Endothelial cell (in vitro differentiated cells): ENCODE measurements around the gene KIF4A. TPM values are rescaled to one million over a fixed set of nuclear protein-coding genes. Genes with fewer than 3 reads are reported as not detected.

Experiments
- DNase-seq: peaks from one replicate; pipeline ENCODE4 v3.0.0; 2021; ENCODE audit warnings: low spot score
- H3K27ac Mint-ChIP-seq: one replicate; pipeline ENCODE4 v1.8.0; 2021; ENCODE audit warnings: mixed read lengths, inconsistent platforms; ENCODE audit not compliant: unreplicated experiment
- H3K27me3 Mint-ChIP-seq: one replicate; pipeline ENCODE4 v1.8.0; 2021; ENCODE audit warnings: mild to moderate bottlenecking, moderate library complexity, mixed read lengths, inconsistent platforms; ENCODE audit not compliant: unreplicated experiment
- H3K36me3 Mint-ChIP-seq: one replicate; pipeline ENCODE4 v1.8.0; 2021; ENCODE audit warnings: mild to moderate bottlenecking, low read depth, mixed read lengths, inconsistent platforms; ENCODE audit not compliant: unreplicated experiment
- H3K4me1 Mint-ChIP-seq: one replicate; pipeline ENCODE4 v1.8.0; 2021; ENCODE audit warnings: mild to moderate bottlenecking, mixed read lengths, inconsistent platforms; ENCODE audit not compliant: unreplicated experiment
- H3K4me3 Mint-ChIP-seq: one replicate; pipeline ENCODE4 v1.8.0; 2021; ENCODE audit warnings: mild to moderate bottlenecking, mixed read lengths, inconsistent platforms; ENCODE audit not compliant: unreplicated experiment
- H3K9me3 Mint-ChIP-seq: one replicate; pipeline ENCODE4 v1.8.0; 2021; ENCODE audit warnings: mixed read lengths, inconsistent platforms; ENCODE audit not compliant: unreplicated experiment
- total RNA-seq: library from RNA; stranded (reverse); fragmentation: NEBNext Ultra II Directional; extraction: Animal tissue kit (Norgen Biotek cat#: 25700); gene quantifications from one replicate; pipeline ENCODE4 v1.2.1, GENCODE V29; 2021; ENCODE audit not compliant: unreplicated experiment
- TF ChIP-seq, protein P1 (sequence below): fragments of 200-600 bp; sonication (generic); IDR thresholded peaks from one replicate; pipeline ENCODE4 v1.5.0; 2021; ENCODE audit warnings: antibody characterized with exemption; ENCODE audit not compliant: unreplicated experiment

The KIF4A gene
- total RNA-seq, 1 donor from 2014 or later: 7.6 TPM

- no peak for DNase-seq
- peaks cover 3% of the 10 kb centered on the region for H3K36me3 Mint-ChIP-seq
- H3K4me3 Mint-ChIP-seq: no peak overlapping the region
- H3K9me3 Mint-ChIP-seq: no peaks in the 10 kb centered on the region
- TF ChIP-seq, protein P1, sequence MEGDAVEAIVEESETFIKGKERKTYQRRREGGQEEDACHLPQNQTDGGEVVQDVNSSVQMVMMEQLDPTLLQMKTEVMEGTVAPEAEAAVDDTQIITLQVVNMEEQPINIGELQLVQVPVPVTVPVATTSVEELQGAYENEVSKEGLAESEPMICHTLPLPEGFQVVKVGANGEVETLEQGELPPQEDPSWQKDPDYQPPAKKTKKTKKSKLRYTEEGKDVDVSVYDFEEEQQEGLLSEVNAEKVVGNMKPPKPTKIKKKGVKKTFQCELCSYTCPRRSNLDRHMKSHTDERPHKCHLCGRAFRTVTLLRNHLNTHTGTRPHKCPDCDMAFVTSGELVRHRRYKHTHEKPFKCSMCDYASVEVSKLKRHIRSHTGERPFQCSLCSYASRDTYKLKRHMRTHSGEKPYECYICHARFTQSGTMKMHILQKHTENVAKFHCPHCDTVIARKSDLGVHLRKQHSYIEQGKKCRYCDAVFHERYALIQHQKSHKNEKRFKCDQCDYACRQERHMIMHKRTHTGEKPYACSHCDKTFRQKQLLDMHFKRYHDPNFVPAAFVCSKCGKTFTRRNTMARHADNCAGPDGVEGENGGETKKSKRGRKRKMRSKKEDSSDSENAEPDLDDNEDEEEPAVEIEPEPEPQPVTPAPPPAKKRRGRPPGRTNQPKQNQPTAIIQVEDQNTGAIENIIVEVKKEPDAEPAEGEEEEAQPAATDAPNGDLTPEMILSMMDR: no peak
- H3K4me1 Mint-ChIP-seq: peaks cover 15% of the 10 kb centered on the region
- H3K27me3 Mint-ChIP-seq: peaks cover 1% of the 10 kb centered on the region
- H3K27ac Mint-ChIP-seq: no peak overlapping the region
Measured at GRCh38 chrX:70254909-70255308, 35.0 kb upstream of the KIF4A start.

DNA sequence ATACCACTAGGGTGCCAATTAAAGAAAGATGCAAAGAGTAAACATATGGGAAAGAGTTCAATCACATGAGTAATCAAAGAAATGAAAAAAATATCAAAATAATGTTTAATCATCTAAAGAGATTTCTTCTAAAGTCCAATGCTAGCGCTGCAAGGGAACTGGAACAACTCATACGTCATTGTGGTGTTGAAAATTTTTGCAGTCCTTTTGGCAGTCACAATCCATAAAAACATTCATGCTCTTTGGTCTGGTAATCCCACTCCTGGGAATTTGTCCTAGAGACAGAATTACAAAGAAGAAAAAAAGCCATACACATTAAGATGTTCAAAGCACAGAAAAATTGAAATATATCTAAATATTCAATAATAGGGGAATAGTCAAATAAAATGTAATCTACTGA, 34.5 kb upstream of the KIF4A start:
- Mint-ChIP-seq H3K9me3 (no peaks in the 10 kb centered on the region), H3K4me1 (peaks cover 15% of the 10 kb centered on the region)

GRCh38 chrX:70257423-70258288, 32.2 kb upstream of the KIF4A start:
- H3K4me3 Mint-ChIP-seq: no peak overlapping the region
- no peak overlapping the region for H3K27ac Mint-ChIP-seq
- TF ChIP-seq, protein P1: no peak
- no peak for DNase-seq
- peaks cover 3% of the 10 kb centered on the region for H3K36me3 Mint-ChIP-seq
- peaks cover 1% of the 10 kb centered on the region for H3K27me3 Mint-ChIP-seq
- H3K9me3 Mint-ChIP-seq: no peaks in the 10 kb centered on the region
- peaks cover 15% of the 10 kb centered on the region for H3K4me1 Mint-ChIP-seq

More for the DNA sequence above, 34.5 kb upstream of the KIF4A start:
- H3K36me3 Mint-ChIP-seq: peaks cover 3% of the 10 kb centered on the region
- H3K4me3 Mint-ChIP-seq: no peak overlapping the region
- TF ChIP-seq, protein P1: no peak
- H3K27me3 Mint-ChIP-seq: peaks cover 1% of the 10 kb centered on the region
- no peak overlapping the region for H3K27ac Mint-ChIP-seq
- DNase-seq: no peak

- Mint-ChIP-seq H3K4me1 (peaks cover 6% of the 10 kb centered on the region), H3K27me3 (peaks cover 1% of the 10 kb centered on the region), H3K36me3 (no peaks in the 10 kb centered on the region), H3K9me3 (no peaks in the 10 kb centered on the region), H3K4me3 (no peak within 1 kb of the TSS), H3K27ac (no peak within 1 kb of the TSS)
- TF ChIP-seq, protein P1: no peak
- no peak for DNase-seq
Measured at GRCh38 chrX:70260104-70260503, 29.8 kb upstream of the KIF4A start, which contains the start of gene P2RY4. Gene P2RY4 (minus strand): TSS chrX:70260204. CDS start chrX:70259624, 580 bp downstream.

DNA sequence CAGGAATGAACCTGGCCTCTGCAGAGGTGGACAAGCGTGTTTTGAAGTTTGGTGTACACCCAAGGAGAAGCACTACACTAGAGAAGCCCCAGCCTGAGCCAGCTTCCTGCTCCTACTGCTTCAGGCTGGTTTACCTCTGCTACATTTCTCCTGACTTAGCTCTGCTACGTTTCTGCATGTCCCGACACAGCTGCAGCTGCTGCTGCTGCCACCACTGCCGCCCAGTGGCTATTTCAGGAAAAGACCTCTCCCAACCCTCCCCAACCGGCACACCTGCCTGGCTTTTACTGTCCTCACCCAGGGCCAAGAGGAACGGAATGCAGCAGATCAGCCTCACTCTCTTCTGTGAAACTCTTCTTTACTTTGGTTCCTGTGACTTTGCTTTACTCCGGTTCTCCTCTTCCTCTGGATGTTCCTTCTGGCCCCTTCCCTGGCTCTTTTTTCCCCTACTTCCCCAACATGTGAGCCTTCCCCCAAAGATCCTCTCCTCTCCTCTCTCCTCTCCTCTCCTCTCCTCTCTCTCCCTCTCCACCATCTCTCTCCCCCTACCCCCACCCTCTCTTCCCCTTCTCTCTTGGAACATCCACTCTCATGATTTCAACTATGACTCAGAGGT, 26.8 kb upstream of the KIF4A start:
- Mint-ChIP-seq H3K27me3 (no peaks in the 10 kb centered on the region), H3K27ac (no peak overlapping the region), H3K36me3 (no peaks in the 10 kb centered on the region), H3K4me3 (no peak overlapping the region), H3K4me1 (no peaks in the 10 kb centered on the region), H3K9me3 (no peaks in the 10 kb centered on the region)
- DNase-seq: peak; percentile 58
- TF ChIP-seq, protein P1: peak; percentile 21
